Cardiac muscle cell (in vitro differentiated cells and primary cell): Measurements from ENCODE around the gene NDUFB5. TPM values are rescaled to one million over a fixed set of nuclear protein-coding genes. Genes with fewer than 3 reads are reported as not detected.

ENCODE experiments used
- DNase-seq, 2 donors: peaks; one replicate each; pipeline versions ENCODE4 v3.0.0 to v3.0.0-alpha.2; 2010 to 2017; ENCODE audit warnings: low read depth in 1 of 2, low spot score in 1 of 2
- H3K27ac ChIP-seq: fragments of 200-600 bp; sonication (generic); 2 replicates; pipeline ENCODE4 v1.5.1; 2016
- H3K27me3 ChIP-seq: fragments of 200-600 bp; sonication (generic); 2 replicates; pipeline ENCODE4 v1.6.0; 2016; ENCODE audit warnings: control low read depth
- H3K36me3 ChIP-seq: fragments of 200-600 bp; sonication (generic); 2 replicates; pipeline ENCODE4 v1.5.1; 2016; ENCODE audit warnings: control low read depth
- H3K4me1 ChIP-seq: fragments of 200-600 bp; sonication (generic); 2 replicates; pipeline ENCODE4 v1.8.1; 2017; ENCODE audit warnings: low read depth, mild to moderate bottlenecking, mixed run types
- H3K4me3 ChIP-seq: fragments of 200-600 bp; sonication (generic); 2 replicates; pipeline ENCODE4 v1.5.1; 2016; ENCODE audit warnings: mild to moderate bottlenecking
- H3K9me3 ChIP-seq: fragments of 200-600 bp; sonication (generic); 2 replicates; pipeline ENCODE4 v1.5.1; 2017; ENCODE audit warnings: low read depth, mild to moderate bottlenecking, control low read depth
- polyA plus RNA-seq: library from polyadenylated mRNA; unstranded; fragments of >200 nt; fragmentation: Nextera tagmentation; extraction: Ambion mirVana; gene quantifications from 2 replicates; pipeline ENCODE4 v1.2.1, GENCODE V29; 2016
- total RNA-seq: library from RNA; depleted of rRNA; stranded (reverse); fragments of >200 nt; gene quantifications from 2 replicates; pipeline ENCODE4 v1.2.3, GENCODE V29; 2016
- TF ChIP-seq, protein P1 (sequence below): IDR thresholded peaks from 2 replicates; pipeline ENCODE4 v1.5.1; 2012; ENCODE audit warnings: low read depth, mild to moderate bottlenecking, low read length

Gene NDUFB5
- total and polyA plus RNA-seq, 2 experiments from 2014 or later, result 140 to 309 TPM

DNA sequence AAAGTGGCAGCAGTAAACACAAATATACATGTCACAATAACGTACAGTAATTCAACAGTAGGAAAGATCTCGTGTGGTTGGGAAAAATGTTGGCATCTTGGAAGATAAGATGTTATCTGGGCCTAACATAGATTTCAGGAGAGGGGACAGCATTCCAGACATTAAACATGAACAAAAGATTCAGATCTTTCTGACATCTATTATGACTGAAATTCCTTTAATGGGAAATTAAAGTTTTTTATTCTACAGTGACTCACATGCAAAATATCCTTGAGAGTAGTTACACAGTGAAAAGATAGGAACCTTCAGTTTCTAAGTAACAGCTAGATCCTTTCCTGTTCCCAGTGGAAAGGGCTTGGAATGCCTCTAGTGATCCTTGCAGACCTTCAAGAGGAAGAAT, 9.2 kb downstream of the NDUFB5 start:
- DNase-seq, result peak in 1 of 2 donors; percentile 66
- H3K4me3 ChIP-seq, result no peak overlapping the region
- peak overlapping the region; percentile 2 for H3K27ac ChIP-seq
- H3K4me1 ChIP-seq, result no peaks in the 10 kb centered on the region
- no peaks in the 10 kb centered on the region for H3K27me3 ChIP-seq
- H3K36me3 ChIP-seq, result peaks cover 30% of the 10 kb centered on the region
- no peaks in the 10 kb centered on the region for H3K9me3 ChIP-seq
- TF ChIP-seq, protein P1, sequence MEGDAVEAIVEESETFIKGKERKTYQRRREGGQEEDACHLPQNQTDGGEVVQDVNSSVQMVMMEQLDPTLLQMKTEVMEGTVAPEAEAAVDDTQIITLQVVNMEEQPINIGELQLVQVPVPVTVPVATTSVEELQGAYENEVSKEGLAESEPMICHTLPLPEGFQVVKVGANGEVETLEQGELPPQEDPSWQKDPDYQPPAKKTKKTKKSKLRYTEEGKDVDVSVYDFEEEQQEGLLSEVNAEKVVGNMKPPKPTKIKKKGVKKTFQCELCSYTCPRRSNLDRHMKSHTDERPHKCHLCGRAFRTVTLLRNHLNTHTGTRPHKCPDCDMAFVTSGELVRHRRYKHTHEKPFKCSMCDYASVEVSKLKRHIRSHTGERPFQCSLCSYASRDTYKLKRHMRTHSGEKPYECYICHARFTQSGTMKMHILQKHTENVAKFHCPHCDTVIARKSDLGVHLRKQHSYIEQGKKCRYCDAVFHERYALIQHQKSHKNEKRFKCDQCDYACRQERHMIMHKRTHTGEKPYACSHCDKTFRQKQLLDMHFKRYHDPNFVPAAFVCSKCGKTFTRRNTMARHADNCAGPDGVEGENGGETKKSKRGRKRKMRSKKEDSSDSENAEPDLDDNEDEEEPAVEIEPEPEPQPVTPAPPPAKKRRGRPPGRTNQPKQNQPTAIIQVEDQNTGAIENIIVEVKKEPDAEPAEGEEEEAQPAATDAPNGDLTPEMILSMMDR, result no peak

DNA sequence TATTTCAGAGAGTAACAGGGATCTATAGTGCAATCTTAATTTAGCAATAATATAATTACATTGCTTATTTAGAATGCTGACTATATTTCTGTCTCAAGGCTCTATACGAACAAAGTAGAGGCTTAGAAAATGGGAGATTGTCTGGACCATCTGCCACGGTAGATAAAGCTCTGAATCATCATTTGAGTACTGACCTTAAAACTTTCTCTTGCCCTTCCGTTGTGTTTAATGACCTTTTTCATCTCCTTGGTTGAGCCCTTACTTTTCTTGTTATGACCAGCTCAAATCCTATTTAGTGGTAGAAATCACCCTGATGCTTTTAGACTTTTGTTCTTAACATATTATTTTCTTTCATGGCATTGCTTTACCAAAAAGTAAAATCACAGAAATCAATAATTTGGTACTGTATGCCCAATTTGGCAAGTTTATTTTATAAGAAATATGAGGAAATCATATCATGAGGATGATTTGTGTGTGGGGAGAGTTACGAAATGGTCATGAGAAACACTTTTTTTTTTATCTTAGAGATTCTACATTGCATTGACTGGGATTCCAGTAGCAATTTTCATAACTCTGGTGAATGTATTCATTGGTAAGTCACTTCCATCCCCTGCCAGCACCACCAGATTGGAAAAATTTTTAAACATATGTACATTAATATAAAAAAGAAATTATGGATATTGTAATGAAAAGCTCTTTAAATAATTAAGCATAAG, 11.0 kb downstream of the NDUFB5 start:
- TF ChIP-seq, protein P1, result no peak
- peaks cover 30% of the 10 kb centered on the region for H3K36me3 ChIP-seq
- no peaks in the 10 kb centered on the region for H3K4me1 ChIP-seq
- no peaks in the 10 kb centered on the region for H3K27me3 ChIP-seq
- no peak overlapping the region for H3K27ac ChIP-seq
- H3K9me3 ChIP-seq, result no peaks in the 10 kb centered on the region
- H3K4me3 ChIP-seq, result no peak overlapping the region
- DNase-seq, result peak in 1 of 2 donors; percentile 58

DNA sequence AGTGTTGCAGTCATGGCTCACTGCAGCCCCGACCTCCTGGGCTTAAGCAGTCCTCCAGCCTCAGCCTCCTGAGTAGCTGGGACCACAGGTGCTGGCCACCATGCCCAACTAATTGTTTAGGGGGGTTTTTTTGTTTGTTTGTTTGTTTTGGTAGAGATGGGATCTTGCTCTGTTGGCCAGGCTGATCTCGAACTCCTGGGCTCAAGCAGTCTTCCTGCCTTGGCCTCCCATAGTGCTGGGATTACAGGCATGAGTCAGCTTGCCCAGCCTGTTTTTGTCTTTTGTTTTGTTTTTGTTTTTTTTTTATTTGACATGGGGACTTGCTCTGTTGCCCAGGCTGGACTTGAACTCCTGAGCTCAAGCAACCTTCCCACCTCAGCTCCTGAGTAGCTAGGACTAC, 17.4 kb downstream of the NDUFB5 start:
- Histone ChIP-seq H3K27ac (no peak overlapping the region), H3K4me1 (no peaks in the 10 kb centered on the region), H3K4me3 (no peak overlapping the region), H3K9me3 (no peaks in the 10 kb centered on the region), H3K27me3 (no peaks in the 10 kb centered on the region), H3K36me3 (peaks cover 61% of the 10 kb centered on the region)
- DNase-seq, result no peak
- TF ChIP-seq, protein P1, result no peak

DNA sequence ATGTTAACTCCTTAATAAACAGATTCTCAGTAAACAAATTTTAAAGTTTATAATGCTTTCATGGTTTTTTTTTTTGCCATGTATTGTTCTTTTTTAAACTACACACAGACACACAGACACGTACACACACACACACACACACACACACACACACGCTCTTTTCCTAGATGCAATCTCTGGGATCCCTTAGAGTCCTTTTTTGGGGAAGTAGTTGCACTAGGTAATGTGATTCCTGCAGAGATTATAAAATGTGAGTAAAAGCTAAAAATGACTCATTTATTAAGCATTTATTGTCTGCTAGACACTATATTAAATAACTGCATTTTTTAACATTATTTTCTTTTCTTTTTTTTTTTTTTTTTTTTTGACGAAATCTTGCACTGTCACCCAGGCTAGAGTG, 19.9 kb downstream of the NDUFB5 start:
- H3K27me3 ChIP-seq, result no peaks in the 10 kb centered on the region
- no peaks in the 10 kb centered on the region for H3K9me3 ChIP-seq
- no peak for DNase-seq
- no peak overlapping the region for H3K27ac ChIP-seq
- H3K4me1 ChIP-seq, result no peaks in the 10 kb centered on the region
- H3K36me3 ChIP-seq, result peaks cover 41% of the 10 kb centered on the region
- TF ChIP-seq, protein P1, result no peak
- no peak overlapping the region for H3K4me3 ChIP-seq

DNA sequence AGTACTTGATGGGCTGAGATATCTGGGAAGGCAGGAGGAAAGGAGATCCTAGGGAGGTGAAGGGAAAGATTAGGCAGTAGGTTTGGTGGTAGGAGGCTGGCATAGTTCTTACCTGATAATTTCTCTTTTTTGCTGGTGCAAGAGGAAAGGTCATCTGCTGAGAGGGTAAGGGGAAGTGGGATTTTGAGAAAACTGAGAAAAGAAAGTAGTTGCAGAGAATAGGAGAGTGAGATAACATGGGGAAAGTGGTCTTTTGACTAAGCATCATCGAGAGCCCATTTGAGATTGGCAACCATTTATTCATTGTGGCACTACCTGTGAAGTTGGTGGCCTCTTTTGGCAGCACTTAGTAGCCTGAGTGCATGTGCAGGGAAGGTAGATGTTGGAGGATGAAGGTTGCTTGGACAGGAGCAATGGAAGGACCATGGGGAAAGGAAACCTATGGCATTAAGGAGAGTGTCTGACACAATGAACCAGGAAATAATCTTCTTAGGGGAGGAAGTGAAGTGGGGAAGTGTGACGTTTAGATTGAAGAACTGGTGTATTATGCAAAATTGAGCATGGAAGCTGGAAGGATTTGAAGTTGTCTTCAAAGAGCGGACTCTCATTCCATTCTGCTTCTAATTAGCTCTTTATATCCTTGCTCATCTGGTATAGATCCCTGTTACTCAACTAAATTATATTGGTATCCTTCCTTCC, 26.3 kb downstream of the NDUFB5 start:
- no peak for DNase-seq
- Histone ChIP-seq H3K4me3 (no peak overlapping the region), H3K27me3 (no peaks in the 10 kb centered on the region), H3K27ac (no peak overlapping the region), H3K4me1 (no peaks in the 10 kb centered on the region), H3K36me3 (no peaks in the 10 kb centered on the region), H3K9me3 (no peaks in the 10 kb centered on the region)
- TF ChIP-seq, protein P1, result no peak
